ENCODE results near the gene CNNM2.

- TF ChIP-seq CTCF (IDR thresholded peaks at IDR 0.05 in 2 of 3, conservative IDR thresholded peaks at IDR 0.05 in 1 of 3; ENCODE audit: borderline replicate concordance in 1 of 3, insufficient read depth in 1 of 3, low read depth in 2 of 3, low read length in 2 of 3): no peak
- TF ChIP-seq REST (IDR thresholded peaks at IDR 0.05; ENCODE audit: low read depth): no peak
- TF ChIP-seq POLR2A (IDR thresholded peaks at IDR 0.05; ENCODE audit: borderline replicate concordance, extremely low read depth, insufficient read depth, insufficient read length): no peak
- no peak for TF ChIP-seq YY1 (IDR thresholded peaks at IDR 0.05; ENCODE audit: extremely low read depth, insufficient replicate concordance, low read depth, low read length)
- TF ChIP-seq MAX (IDR thresholded peaks at IDR 0.05): no peak
- no peak for TF ChIP-seq EZH2phosphoT487 (IDR thresholded peaks at IDR 0.05; ENCODE audit: borderline replicate concordance)
- TF ChIP-seq CEBPB (IDR thresholded peaks at IDR 0.05; ENCODE audit: low read depth): no peak
- no peak for TF ChIP-seq ZBTB33 (IDR thresholded peaks at IDR 0.05; ENCODE audit: extremely low read depth, insufficient replicate concordance, low read length)
- TF ChIP-seq EZH2 (IDR thresholded peaks at IDR 0.05): no peak
Measured at GRCh38 chr10:102984086-102984485, 66.0 kb downstream of the CNNM2 start.
